ENCODE data around the gene ERI3.

Gene ERI3

GRCh38 chr1:44268054-44268453 is 87.0 kb downstream of the ERI3 start:
- TF ChIP-seq CTCF (IDR thresholded peaks at IDR 0.05; ENCODE audit: borderline replicate concordance, insufficient read depth, low read depth, low read length), result no peak

GRCh38 chr1:44267438-44267837 is 87.6 kb downstream of the ERI3 start:
- no peak overlapping the region for H3K4me3 ChIP-seq (ENCODE audit: low read depth, low read length)
- TF ChIP-seq CTCF (IDR thresholded peaks at IDR 0.05; ENCODE audit: borderline replicate concordance, insufficient read depth, low read depth, low read length), result no peak

More at GRCh38 chr1:44268054-44268453, 87.0 kb downstream of the ERI3 start:
- H3K4me3 ChIP-seq (ENCODE audit: low read depth, low read length), result no peak overlapping the region

GRCh38 chr1:44266400-44267344 is 88.4 kb downstream of the ERI3 start:
- no peak for TF ChIP-seq CTCF (IDR thresholded peaks at IDR 0.05; ENCODE audit: borderline replicate concordance, insufficient read depth, low read depth, low read length)

GRCh38 chr1:44265656-44266358 is 89.2 kb downstream of the ERI3 start:
- TF ChIP-seq CTCF (IDR thresholded peaks at IDR 0.05; ENCODE audit: borderline replicate concordance, insufficient read depth, low read depth, low read length), result no peak
- no peak overlapping the region for H3K4me3 ChIP-seq (ENCODE audit: low read depth, low read length)

More at GRCh38 chr1:44266400-44267344, 88.4 kb downstream of the ERI3 start:
- no peak overlapping the region for H3K4me3 ChIP-seq (ENCODE audit: low read depth, low read length)

GRCh38 chr1:44264451-44264771 is 90.6 kb downstream of the ERI3 start:
- TF ChIP-seq CTCF (IDR thresholded peaks at IDR 0.05; ENCODE audit: borderline replicate concordance, insufficient read depth, low read depth, low read length), result no peak
- no peak overlapping the region for H3K4me3 ChIP-seq (ENCODE audit: low read depth, low read length)

- TF ChIP-seq CTCF (IDR thresholded peaks at IDR 0.05; ENCODE audit: borderline replicate concordance, insufficient read depth, low read depth, low read length), result no peak
Measured at GRCh38 chr1:44263568-44264450, 91.2 kb downstream of the ERI3 start.

More at GRCh38 chr1:44263568-44264450, 91.2 kb downstream of the ERI3 start:
- H3K4me3 ChIP-seq (ENCODE audit: low read depth, low read length), result no peak overlapping the region

Measured in GM12875 (cell line).